Activated CD4-positive, alpha-beta T cell treated with anti-CD3 and anti-CD28 coated beads for 48 hours (primary cell): ENCODE measurements around the gene CCDC30.
A peak's percentile ranks its signal among the peaks of the same experiment; 100 is the strongest.
"Not testable (repeated sequence)": the region's sequence is repeated elsewhere in the genome, so short reads cannot be mapped to it uniquely, and the experiment has no call there.

Source experiments
- DNase-seq: peaks from one replicate; pipeline ENCODE4 v3.0.0-alpha.2; 2020

The CCDC30 gene

DNA sequence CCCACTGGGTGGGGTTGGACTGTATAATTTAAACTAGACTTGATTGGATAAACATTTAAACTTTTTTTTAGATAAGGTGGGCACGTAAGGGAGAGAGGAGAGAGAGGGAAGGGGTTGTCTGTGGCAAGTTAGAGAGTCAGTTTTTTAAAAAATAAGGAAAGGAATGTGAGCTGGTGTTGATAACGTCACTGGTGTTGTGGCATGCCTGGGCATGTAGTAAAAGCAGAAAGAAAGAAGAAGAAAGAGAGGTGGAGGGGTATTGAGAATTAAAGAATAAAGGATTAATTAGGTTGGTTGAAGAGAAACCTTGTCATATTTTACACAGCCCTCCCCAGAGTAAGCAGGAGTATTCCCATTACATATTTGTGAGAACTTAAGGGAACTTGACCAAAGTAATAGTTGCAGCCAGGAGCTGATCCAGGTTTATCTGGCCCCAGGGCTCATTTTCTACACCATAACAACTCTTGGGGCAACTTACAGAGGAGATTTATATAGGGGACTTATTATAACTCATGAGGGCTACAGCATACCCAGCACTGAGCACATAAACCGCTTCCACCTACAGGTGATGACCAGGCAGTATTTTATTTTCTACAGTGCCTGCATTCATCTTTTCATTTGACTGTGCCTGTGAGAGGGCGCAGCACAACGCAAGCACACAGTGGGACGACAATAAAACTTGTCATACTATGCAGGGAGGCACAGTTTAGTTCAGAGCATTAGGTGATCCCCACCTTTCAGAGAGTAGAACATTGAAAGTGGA, 70.2 kb downstream of the CCDC30 start:
- no peak for DNase-seq

DNA sequence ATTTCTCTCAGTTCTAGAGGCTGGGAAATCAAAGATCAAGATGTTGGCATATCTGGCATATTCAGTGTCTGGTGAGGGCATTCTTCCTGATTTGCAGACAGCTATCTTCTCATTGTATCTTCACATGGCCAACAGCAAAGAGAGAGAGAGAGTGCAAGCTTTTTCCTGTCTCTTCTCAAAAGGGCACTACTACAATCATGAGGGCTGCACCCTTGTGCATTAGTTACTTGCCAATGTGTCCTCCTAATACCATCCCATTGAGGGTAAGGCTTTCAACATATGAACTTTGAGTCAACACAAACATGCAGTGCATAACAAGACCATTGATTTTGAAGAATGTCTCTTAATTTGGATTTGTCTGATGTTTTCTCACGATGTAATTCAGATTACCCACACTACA, 78.0 kb downstream of the CCDC30 start:
- DNase-seq: no peak

DNA sequence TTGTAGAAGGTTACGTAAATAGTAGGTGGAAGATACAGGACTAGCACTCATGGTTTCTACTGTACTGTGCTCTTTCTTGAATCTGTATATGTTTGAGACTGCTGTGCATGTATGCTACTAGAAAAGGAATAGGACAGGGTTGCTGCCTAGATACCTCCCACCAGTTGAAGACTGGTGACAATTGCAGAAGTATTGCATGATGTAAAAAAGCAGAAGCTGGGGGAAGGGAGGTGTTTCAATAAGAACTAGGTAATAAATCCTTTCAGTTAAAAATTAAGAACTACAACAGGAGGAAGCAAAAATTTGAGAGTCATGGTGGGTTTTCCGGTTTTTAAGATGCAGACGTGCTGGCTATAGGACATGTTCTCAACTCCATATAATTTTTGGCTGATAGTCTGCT, 88.1 kb downstream of the CCDC30 start:
- DNase-seq: no peak

DNA sequence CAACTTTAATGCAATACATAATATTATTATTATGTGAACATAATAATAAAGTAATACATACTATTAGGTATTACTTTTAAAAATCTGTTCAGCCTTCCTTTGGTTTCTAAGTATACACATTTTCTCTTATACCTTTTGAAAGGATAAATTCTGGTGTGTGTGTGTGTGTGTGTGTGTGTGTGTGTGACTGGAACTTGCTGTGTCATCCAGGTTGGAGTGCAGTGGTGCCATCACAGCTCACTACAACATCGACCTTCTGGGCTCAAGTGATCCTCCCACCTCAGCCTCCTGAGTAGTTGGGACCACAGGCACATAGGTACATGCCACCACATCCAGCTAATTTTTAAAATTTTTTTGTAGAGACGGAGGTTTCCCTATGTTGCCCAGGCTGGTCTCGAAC, 88.5 kb downstream of the CCDC30 start:
- DNase-seq: no peak

DNA sequence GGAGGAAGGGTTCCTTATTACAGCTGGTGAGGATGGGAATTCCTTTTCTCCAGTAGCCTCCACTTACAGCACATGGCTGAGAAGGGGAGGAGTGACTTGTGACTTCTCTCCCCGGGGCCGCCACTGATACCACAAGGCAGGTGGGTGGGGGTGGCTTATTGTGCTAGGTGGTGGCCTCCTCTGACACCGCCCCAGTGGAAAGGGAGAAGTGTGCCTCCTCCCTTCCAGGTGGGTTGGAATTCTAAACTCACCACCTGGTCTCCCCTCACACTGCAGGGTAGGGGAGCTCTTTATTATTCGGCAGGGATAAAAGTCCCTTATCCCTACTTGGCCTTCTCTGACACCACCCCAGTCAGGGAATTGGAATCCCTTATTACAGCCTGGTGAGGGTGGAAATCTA, 89.5 kb downstream of the CCDC30 start:
- DNase-seq: no peak

DNA sequence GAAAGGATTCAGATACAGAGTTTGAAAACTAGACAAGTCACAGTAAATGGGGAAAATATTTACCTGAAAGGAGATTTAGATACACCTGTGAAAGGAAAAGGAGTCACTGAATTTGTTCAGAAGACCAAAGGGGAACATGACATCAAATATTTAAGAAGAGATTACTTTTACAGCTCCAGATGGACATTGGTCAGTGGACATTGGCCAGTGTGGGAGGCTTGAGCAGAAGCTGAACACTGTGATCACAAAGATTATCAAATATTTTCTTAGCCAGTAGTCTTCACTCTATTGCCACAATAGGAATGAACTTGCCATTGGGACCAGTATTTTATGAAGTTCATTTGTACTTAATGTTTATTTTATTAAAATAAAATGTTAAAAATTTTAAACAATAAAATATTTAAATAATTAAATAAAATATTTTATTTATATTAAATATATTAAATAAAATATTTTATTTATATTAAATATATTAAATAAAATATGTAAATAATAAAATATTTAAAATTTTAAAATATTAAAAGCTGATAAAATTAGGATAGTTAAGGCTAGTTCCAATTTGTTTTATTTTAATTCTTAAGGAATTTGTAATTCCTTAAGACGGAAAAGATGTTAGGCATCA, 94.3 kb downstream of the CCDC30 start:
- DNase-seq: no peak

DNA sequence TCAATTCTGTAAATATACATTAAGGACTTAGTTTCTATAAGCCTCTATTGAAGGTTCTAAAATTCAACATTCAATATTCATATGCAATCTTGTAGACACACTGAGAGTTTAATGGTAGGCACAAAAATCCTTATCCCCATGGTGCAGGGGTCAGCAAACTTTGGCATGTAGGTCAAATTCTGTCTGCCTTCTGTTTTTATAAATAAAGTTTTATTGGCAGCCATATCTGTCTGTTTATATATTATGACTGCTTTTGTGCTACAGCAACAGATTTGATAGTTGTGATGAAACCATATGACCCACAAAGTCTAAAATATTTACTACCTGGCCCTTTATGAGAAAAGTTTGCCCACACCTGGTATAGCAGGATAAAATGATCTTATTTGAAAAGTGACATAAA, 104.0 kb downstream of the CCDC30 start:
- no peak for DNase-seq

DNA sequence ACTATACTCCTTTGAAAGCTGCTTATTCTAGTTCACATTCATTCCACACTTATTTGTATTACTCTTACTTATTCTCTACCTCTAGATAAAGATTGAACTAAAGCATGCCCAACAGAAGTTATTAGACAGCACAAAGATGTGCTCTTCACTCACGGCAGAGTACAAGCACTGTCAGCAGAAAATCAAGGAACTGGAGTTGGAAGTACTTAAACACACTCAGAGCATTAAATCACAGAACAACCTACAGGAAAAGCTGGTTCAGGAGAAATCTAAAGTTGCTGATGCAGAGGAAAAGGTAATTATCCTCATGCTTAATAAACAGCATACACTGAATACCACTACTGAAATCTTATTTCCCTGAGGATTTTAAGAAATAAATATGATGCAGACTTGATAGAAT, 113.8 kb downstream of the CCDC30 start:
- no peak for DNase-seq

DNA sequence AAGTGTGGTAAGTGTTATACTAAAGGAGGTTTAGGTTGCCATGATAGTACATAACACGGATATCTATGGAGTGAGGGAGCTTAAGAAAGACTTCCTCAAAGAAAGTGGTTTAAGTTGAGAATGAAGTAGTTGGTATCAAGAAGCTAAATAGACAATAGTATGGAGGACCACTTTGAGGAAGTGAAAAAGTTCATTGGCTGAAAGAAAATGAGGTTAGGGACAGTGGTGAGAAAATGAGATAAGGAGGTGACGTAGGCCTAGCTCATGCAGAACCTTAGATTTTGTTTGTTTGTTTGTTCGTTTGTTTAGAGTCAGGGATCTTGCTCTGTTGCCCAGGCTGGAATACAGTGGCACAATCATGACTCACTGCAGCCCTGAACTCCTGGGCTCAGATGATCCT, 122.9 kb downstream of the CCDC30 start:
- DNase-seq: no peak

DNA sequence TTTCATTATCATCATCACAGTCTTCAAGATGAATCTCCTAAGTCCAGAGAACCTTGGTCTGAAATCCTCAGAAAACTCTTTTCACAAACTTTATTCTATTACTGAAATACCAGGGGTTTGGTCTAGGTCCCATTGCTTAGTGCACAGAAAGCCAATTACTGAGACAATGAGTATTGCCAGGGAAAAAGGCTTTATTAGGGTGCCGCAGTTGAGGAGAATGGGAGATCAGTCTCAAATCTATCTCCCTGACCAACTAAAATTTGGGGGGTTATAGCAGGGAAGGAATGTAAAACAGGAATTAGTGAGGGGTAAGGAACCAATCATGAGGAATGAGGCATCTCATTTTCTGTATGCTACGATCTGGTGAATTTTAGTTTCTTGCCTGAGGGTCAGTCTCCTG, 124.7 kb downstream of the CCDC30 start:
- DNase-seq: no peak

DNA sequence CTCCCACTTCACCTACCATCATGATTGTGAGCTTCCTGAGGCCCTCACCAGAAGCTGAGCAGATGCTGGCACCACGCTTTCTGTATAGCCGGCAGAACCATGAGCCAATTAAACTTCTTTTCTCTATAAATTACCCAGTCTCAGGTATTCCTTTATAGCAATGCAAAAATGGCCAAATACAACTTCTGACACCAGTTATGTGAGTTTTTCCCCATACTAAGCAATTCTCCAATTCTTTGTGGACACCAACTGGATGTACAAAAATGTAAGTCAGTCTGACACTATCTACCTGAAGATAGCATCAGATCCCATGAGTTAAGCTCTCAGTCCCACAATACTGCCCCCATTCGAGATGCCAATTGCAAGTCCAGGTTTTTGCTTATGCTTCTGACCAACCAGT, 129.7 kb downstream of the CCDC30 start:
- no peak for DNase-seq

DNA sequence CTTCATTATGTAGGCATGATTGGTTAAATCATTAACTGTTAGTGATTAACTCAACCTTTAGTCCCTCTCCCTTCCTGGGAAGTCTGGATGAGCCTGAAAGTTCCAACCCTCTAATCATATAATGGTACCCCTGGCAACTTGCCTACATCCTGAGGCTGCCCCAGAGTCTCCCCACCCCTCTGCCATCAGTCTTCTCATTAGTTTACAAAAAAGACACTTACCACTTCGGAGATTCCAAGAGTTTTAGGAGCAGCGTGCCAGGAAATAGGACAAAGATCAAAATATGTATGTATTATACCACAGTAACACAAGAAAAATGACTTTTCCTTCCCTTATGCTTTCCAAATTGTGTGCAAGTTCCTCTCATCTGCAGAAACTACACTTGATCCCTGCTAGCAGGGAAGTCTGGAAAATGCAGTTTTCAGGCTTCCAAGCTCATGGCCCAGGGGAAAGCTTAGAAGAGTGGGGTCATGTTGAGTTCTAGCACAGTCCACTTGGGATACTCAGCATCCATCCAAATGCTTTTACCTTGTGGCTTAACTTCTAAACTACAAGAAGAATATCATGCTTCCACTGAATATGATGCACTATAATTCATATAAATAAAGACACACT, 130.5 kb downstream of the CCDC30 start:
- no peak for DNase-seq

DNA sequence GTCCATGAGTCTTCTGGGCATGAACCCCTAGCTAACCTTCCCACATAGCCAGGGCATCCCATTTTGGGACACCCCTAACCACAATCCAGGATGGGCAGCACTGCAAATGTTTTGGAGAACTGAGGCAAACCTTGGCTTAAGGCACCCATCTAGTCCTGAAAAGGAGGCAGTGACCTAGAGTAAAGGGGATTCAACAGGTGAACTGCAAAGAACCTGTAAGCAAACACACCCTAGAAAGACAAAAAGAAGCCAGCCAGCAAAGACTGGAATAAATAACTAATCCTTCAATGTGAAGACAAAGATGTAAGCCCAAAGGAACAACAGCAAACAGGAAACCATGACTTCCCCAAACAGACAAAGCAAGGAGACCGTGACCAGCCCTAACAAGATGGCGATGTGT, 138.4 kb downstream of the CCDC30 start:
- no peak for DNase-seq

DNA sequence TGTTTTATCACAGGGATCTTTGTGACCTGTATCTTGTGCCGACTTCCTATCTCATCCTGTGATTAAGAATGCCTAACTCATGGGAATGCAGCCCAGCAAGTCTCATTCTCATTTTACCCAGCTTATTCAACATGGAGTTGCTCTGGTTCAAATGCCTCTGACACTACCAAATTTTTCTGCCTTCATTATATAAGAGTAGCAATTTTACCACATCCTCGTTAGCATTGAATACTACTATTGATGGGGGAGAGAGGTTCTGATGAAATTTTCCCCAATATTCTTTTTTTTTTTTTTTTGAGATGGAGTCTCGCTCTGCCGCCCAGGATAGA, 150.7 kb downstream of the CCDC30 start:
- no peak for DNase-seq

DNA sequence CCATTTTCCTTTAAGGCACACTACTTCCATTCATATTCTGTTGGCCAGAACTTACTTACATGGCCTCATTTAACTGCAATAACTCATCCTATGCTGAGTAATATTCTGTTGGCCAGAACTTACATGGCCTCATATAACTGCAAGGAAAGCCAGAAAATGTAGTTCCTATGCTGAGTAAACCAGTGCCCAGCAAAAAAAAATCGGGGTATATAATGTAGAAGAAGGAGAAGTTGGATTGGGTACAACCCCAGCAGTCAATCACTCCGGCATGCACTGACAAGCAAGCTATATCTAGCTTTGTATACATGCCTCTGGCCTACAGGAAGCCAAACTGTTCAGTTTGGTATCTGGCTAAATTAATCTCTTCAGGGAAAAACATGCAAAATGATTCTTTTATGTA, 155.8 kb downstream of the CCDC30 start:
- DNase-seq: no peak

DNA sequence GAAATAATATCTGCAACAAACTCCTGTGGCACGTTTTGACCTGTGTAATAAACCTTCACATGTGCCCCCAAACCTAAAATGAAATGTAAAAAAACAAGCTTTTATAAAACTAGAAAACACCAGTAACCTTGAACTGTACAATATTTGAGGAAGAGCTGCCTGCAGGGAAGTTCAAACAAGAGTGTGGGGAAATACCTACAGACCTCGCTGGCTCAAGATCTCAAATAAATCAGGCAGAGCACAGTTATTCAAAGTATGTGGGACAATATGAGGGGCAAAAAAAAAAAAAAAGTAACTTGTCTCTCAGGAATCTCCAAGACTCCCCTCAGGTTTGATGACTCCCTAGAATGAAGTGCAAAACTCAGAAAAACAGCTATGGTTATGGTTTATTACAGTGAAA, 157.2 kb downstream of the CCDC30 start:
- DNase-seq: no peak

DNA sequence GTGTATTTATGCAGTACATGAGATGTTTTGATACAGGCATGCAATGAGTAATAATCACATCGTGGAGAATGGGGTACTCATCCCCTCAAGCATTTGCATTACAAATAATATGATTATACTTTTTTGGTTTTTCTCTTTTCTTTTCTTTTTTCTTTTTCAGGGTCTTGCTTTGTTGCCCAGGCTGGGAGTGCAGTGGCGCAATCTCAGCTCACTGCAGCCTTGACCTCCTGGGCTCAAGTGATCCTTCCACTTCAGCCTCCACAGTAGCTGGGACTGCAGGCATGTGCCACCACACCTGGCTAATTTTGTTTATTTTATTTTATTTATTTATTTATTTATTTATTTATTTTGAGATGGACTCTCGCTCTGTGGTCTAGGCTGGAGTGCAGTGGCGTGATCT, 158.1 kb downstream of the CCDC30 start:
- DNase-seq: not testable (repeated sequence)

DNA sequence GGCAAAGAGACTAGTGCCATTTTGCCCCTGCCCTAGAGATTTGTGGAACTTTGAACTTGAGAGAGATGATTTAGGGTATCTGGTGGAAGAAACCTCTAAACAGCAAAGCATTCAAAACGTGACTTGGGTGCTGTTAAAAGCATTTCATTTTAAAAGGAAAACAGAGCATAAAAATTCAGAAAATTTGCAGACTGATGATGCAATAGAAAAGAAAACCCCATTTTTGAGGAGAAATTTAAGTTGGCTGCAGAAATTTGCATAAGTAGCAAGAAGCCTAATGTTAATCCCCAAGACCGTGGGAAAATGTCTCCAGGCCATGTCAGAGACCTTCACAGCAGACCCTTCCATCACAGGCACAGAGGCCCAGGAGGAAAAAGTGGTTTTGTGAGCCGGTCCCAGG, 164.1 kb downstream of the CCDC30 start:
- DNase-seq: not testable (repeated sequence)

DNA sequence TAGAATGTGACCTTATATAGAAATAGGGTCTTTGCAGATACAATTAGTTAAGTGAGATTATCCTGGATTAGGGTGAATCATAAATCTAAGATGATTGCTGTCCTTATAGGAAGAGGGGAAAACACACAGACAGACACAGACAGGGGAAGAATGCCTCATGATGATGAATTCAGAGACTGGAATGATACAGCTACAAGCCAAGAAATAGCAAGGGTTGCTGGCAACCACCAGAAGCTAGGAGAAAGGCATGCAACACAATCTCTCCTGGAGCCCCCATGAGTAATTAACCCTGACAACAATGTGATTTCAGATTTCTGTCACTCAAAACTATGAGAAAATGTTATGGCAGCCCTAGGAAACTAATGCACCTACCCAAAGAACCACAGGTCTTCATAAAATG, 176.0 kb downstream of the CCDC30 start:
- DNase-seq: no peak

DNA sequence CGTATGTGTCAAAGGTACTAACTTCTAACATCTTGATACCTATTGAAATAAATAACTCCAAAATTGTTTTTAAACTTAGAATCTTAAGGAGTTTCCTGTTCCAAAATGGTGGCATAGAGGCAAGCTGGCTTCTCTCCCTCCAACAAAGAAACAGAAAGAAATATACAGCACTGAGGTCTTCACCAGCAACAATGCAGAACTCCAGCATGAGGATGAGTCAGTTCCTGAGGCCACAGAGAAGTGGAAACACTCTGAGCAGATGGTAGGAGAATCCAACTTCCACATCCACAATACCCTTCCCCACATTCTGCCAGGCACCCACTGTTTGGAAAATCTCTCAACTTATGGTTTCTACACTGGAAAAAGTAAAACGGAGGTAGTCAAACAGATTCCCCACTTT, 183.0 kb downstream of the CCDC30 start:
- no peak for DNase-seq

DNA sequence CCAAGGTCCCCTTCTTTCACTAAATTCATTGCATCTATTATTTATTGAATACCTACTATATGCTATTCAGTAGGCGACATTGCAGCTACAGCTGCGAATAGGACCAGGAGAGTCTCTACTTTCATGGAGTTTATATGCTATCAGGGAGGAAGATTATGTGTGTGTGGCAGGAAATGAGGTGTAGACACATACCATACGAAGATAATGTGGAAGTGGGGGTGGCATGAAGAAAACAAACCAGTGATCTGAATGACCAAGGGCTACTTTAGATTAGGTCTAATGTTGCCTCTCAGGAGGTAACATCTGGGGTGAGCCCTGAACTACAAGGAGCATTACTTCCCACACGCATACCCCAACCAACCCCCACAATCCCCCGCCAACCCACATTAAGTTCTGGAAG, 194.1 kb downstream of the CCDC30 start:
- no peak for DNase-seq

DNA sequence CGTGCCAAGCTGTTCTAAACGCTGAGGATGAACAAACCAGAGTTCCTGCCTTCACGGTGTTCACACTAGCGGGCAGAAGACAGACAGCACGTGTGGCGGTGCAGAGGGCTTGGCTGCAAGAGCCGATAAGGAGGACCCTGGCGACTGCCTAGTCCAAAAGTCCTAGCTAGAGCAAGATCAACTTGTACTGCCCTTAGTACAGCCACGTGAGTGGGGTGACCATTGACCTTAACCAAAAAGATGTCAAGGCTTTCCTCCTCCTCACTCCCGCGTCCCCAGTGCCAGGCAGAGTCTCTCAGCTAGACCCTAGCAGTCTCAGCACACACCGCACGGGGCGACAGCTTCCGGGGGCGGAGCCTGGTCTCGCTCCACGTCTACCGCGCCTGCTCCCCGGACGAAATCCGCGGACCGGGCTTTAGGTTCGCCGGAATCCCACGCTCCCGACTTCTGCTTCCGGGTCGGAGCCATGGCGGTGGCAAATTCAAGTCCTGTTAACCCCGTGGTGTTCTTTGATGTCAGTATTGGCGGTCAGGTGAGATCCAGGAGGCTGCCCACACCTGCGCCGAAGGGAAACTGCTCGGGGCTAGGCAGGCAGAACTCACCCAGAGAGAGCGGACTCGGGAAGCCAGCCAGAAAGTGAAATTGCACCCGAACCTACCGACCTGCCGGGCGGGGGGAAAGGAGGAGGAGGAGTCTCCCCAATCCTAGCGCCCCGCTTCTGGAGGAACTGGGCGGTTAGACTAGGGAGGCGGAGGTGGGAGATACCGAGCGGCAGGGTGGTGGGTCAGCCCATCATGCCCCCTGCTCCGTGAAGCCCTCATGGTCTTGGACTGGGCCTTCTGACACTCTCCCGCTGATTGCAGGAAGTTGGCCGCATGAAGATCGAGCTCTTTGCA, 195.1 kb downstream of the CCDC30 start, which contains the start of gene PPIH:
Gene PPIH (plus strand): TSS at position 443 of the 896 bp plus-strand sequence. CDS start 24 bp downstream, at position 467.
- DNase-seq: peak; percentile 97

DNA sequence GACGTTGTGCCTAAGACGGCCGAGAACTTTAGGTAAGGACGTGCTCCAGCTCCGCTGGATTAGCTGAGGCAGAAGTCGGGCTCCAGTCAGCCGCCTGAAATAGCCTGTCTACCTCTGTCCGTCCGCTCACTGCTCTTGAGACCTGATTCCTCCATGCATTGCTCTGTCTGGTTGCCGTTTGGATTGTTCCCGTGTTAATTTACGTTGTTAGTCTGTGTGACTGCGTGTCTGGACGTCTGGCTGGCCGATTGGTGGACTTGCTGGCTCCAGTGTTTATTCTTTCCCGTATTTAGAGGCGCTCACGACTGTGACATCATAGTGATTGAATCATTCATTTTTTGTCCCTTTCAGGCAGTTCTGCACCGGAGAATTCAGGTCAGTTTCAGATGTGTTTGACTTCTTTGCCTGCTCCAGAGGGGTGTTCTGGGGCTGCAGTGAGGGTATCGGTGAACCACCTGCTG, 195.8 kb downstream of the CCDC30 start:
- DNase-seq: no peak
